BLaER1 treated with 17β-estradiol and CSF1 and Interleukin-3, amounts not matched to agents 10 nM and 100 nM (cell line): Measurements from ENCODE around the gene BIRC2.
A peak's percentile ranks its signal among the peaks of the same experiment; 100 is the strongest.

Experiments
- H3K27ac ChIP-seq, 11 experiments: shearing (Covaris generic); formaldehyde crosslinking; 2 replicates each; pipeline ENCODE4 v1.8.1; 2022
- H3K27me3 ChIP-seq, 11 experiments: shearing (Covaris generic); formaldehyde crosslinking; 2 replicates each; pipeline ENCODE4 v1.8.1; 2022
- H3K36me3 ChIP-seq, 11 experiments: shearing (Covaris generic); formaldehyde crosslinking; 2 replicates each; pipeline ENCODE4 v1.8.1; 2022
- H3K4me1 ChIP-seq, 10 experiments: shearing (Covaris generic); formaldehyde crosslinking; 2 replicates each; pipeline ENCODE4 v1.8.1; 2022
- H3K4me2 ChIP-seq, 11 experiments: shearing (Covaris generic); formaldehyde crosslinking; 2 replicates each; pipeline ENCODE4 v1.8.1; 2022
- H3K4me3 ChIP-seq, 10 experiments: shearing (Covaris generic); formaldehyde crosslinking; 2 replicates each; pipeline ENCODE4 v1.8.1; 2022
- H3K9ac ChIP-seq, 11 experiments: shearing (Covaris generic); formaldehyde crosslinking; 2 replicates each; pipeline ENCODE4 v1.8.1; 2022
- H3K9me3 ChIP-seq, 11 experiments: shearing (Covaris generic); formaldehyde crosslinking; replicated peaks in 1 of 11; 2 replicates each; pipeline ENCODE4 v1.8.1; 2022
- H4K20me1 ChIP-seq, 11 experiments: shearing (Covaris generic); formaldehyde crosslinking; 2 replicates each; pipeline ENCODE4 v1.8.1; 2022
- Cebpa-rat ChIP-seq, 11 experiments: shearing (Covaris generic); IDR thresholded peaks; 2 replicates each; pipeline ENCODE4 v1.8.1; 2022

Gene BIRC2

DNA sequence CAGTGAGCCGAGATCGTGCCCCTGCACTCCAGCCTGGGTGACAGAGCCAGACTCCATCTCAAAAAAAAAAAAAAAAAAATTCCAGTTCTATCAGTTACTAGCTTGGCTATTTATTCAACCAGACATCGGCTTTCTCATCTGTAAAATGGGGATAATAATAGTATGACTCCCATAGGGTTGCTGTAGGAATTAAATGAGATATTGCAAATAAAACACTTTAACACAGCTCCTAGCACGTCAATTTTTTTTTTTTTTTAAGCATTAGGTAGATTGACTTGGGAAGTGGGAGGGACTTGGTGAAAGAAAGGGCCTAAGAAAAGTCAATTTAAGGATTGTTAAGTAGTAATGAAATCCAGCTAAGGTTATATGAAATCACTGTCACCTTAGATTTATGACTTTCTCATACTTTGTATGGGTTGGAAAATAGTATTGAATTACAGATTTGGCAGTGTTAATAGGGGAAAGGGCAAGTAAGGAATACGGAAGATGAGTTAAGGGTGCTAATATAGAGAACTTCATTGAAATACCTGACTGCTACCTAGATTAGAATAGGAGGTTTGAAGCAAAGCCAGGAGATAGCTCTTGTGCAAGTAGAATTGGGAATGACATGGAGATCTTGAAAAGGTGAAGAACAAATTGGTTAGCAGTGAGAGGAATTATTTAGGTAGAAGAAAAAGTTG, 28.8 kb downstream of the BIRC2 start:
- H3K9ac ChIP-seq, result no peak overlapping the region
- no peak overlapping the region for H3K4me2 ChIP-seq
- H3K27me3 ChIP-seq, result no peaks in the 10 kb centered on the region
- no peak overlapping the region for H3K4me3 ChIP-seq
- TF ChIP-seq Cebpa-rat (IDR thresholded peaks at IDR 0.05), result no peak
- H3K27ac ChIP-seq, result no peak overlapping the region
- H3K9me3 ChIP-seq, result no peaks in the 10 kb centered on the region; a peak in 1 of 22 replicates
- no peaks in the 10 kb centered on the region for H3K4me1 ChIP-seq
- peaks cover 0 to 33% (median 0%) of the 10 kb centered on the region in 11 experiments; a peak in 5 of 22 replicates for H4K20me1 ChIP-seq
- H3K36me3 ChIP-seq, result peaks cover 40 to 63% (median 58%) of the 10 kb centered on the region in 11 experiments

DNA sequence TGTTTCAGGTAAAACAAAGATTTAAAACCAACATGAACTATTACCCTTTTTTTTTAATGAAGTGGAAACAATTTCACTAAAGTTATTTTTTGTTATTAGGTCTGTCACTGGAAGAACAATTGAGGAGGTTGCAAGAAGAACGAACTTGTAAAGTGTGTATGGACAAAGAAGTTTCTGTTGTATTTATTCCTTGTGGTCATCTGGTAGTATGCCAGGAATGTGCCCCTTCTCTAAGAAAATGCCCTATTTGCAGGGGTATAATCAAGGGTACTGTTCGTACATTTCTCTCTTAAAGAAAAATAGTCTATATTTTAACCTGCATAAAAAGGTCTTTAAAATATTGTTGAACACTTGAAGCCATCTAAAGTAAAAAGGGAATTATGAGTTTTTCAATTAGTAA, 30.9 kb downstream of the BIRC2 start:
- no peak for TF ChIP-seq Cebpa-rat (IDR thresholded peaks at IDR 0.05)
- Histone ChIP-seq H3K4me3 (no peak overlapping the region), H3K9ac (no peak overlapping the region), H3K9me3 (no peaks in the 10 kb centered on the region; a peak in 1 of 22 replicates), H3K27ac (no peak overlapping the region), H4K20me1 (peaks cover 0 to 33% (median 0%) of the 10 kb centered on the region in 11 experiments; a peak in 5 of 22 replicates), H3K36me3 (peaks cover 47 to 83% (median 65%) of the 10 kb centered on the region in 11 experiments), H3K4me1 (no peaks in the 10 kb centered on the region), H3K4me2 (no peak overlapping the region), H3K27me3 (no peaks in the 10 kb centered on the region)

DNA sequence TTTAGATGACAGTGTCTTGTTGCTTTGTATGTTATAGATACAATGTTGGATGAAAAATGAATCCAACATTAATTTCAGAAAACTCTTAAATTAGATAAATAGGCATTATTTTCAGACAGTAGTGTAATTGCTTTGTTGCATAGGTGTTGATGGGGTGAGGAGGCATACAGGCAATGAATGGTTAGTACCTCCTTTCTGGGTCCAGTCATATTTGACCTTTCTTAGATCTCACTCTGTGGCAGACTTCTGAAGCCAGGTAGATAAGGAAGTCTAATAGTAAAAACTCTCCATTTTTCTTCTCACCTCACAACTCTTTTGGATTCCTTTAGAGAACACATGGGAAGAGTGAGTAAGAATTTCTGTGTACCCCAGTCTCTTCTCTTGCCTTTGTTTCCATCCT, 31.8 kb downstream of the BIRC2 start:
- Histone ChIP-seq H3K9me3 (no peaks in the 10 kb centered on the region), H3K27me3 (no peaks in the 10 kb centered on the region), H3K36me3 (peaks cover 47 to 91% (median 65%) of the 10 kb centered on the region in 11 experiments), H3K4me1 (no peaks in the 10 kb centered on the region), H3K4me2 (no peak overlapping the region), H3K4me3 (no peak overlapping the region), H4K20me1 (peaks cover 0 to 33% (median 0%) of the 10 kb centered on the region in 11 experiments; a peak in 5 of 22 replicates), H3K9ac (no peak overlapping the region), H3K27ac (no peak overlapping the region)
- TF ChIP-seq Cebpa-rat (IDR thresholded peaks at IDR 0.05), result no peak

DNA sequence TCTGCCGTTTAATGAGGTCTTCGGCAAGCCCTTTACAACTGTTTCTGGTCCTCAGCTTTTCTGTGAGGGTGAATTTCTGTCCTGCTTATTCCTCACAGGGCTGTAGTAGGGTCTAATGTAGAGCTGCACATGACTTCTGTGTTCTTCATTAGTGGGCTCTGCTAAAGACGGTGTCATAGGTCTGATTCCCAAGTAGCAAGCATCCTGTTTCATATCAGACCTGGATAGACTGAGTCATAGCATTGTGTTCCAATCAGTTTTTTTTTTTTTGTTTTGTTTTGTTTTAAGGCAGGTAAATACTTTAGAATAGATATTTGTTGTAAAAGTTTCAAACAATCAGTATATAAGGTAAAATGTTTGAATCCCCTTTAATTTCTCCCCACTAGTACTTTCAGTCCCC, 35.4 kb downstream of the BIRC2 start:
- peaks cover 38 to 93% (median 56%) of the 10 kb centered on the region in 11 experiments for H3K36me3 ChIP-seq

DNA sequence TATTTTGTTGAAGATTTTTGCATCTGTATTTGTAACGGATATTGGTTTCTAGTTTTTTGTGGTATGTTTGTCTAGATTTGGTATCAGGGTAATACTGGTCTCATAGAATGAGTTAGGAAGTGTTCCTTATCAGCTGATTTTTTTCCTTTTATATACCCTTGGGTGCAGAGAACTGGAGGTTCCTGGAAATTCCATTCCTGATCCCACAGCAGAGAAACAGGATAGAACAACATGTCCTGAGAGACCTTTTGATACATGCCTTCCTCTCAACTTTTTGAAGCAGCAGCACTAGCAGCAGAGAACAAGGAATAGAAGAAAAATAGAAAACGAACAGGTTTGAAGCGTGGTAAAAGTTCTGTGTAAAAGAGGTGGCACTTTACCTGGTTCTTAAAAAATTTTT, 36.8 kb downstream of the BIRC2 start:
- H3K36me3 ChIP-seq, result peaks cover 34 to 93% (median 52%) of the 10 kb centered on the region in 11 experiments
- no peak overlapping the region for H3K4me3 ChIP-seq
- peaks cover 0 to 3% (median 0%) of the 10 kb centered on the region in 11 experiments; a peak in 1 of 22 replicates for H4K20me1 ChIP-seq
- no peak overlapping the region for H3K4me2 ChIP-seq
- H3K4me1 ChIP-seq, result peaks cover 4 to 22% (median 17%) of the 10 kb centered on the region in 10 experiments; a peak in 16 of 20 replicates
- H3K9ac ChIP-seq, result no peak overlapping the region
- H3K27me3 ChIP-seq, result no peaks in the 10 kb centered on the region
- TF ChIP-seq Cebpa-rat (IDR thresholded peaks at IDR 0.05), result no peak
- peaks cover 0 to 20% (median 14%) of the 10 kb centered on the region in 11 experiments; a peak in 15 of 22 replicates for H3K9me3 ChIP-seq
- no peak overlapping the region for H3K27ac ChIP-seq

More for the DNA sequence above, 35.4 kb downstream of the BIRC2 start:
- Histone ChIP-seq H3K27me3 (no peaks in the 10 kb centered on the region), H3K4me2 (no peak overlapping the region), H3K4me1 (peaks cover 4 to 22% (median 17%) of the 10 kb centered on the region in 10 experiments; a peak in 16 of 20 replicates), H3K9me3 (peaks cover 0 to 6% (median 4%) of the 10 kb centered on the region in 11 experiments; a peak in 7 of 22 replicates), H4K20me1 (peaks cover 0 to 5% (median 0%) of the 10 kb centered on the region in 11 experiments; a peak in 3 of 22 replicates), H3K27ac (no peak overlapping the region), H3K4me3 (no peak overlapping the region), H3K9ac (no peak overlapping the region)
- no peak for TF ChIP-seq Cebpa-rat (IDR thresholded peaks at IDR 0.05)

DNA sequence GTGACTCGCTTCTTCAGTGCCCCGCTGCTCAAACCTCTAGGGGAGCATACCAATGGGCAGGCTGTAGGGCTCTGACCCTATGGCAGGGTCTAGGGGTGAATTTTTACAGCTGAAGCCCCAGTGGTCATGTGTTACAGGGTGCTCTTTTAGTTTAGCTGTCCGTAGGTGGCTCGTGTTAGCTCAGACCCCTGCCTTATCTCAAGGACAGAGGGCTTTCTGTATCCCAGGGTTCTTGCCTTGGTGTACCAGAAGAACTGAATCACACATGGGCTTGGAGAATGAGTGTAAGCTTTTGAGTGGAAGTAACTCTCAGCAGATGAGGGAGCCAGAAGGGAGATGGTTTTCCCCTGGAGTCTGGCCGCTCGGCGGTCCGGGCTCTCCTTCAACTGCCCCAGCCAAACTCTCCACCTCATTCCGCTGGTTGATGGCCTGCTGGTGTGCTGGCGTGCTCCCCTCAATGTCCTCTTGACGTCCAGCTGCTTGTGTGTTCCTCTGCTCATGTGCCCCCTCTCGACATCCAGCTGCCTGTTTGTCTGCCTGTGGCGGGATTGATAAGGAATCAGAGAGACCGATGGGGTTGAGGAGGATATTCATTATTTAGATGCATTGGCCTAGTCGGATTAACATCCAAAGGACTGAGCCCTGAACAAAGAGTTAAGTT, 37.5 kb downstream of the BIRC2 start:
- no peak overlapping the region for H3K9ac ChIP-seq
- peaks cover 0 to 3% (median 0%) of the 10 kb centered on the region in 11 experiments; a peak in 1 of 22 replicates for H4K20me1 ChIP-seq
- H3K4me1 ChIP-seq, result peaks cover 4 to 22% (median 17%) of the 10 kb centered on the region in 10 experiments; a peak in 16 of 20 replicates
- H3K4me2 ChIP-seq, result no peak overlapping the region
- no peak overlapping the region for H3K4me3 ChIP-seq
- H3K27me3 ChIP-seq, result no peaks in the 10 kb centered on the region
- H3K27ac ChIP-seq, result no peak overlapping the region
- H3K36me3 ChIP-seq, result peaks cover 27 to 93% (median 52%) of the 10 kb centered on the region in 11 experiments
- no peak for TF ChIP-seq Cebpa-rat (IDR thresholded peaks at IDR 0.05)
- H3K9me3 ChIP-seq, result peaks cover 0 to 24% (median 20%) of the 10 kb centered on the region in 11 experiments; a peak in 16 of 22 replicates

DNA sequence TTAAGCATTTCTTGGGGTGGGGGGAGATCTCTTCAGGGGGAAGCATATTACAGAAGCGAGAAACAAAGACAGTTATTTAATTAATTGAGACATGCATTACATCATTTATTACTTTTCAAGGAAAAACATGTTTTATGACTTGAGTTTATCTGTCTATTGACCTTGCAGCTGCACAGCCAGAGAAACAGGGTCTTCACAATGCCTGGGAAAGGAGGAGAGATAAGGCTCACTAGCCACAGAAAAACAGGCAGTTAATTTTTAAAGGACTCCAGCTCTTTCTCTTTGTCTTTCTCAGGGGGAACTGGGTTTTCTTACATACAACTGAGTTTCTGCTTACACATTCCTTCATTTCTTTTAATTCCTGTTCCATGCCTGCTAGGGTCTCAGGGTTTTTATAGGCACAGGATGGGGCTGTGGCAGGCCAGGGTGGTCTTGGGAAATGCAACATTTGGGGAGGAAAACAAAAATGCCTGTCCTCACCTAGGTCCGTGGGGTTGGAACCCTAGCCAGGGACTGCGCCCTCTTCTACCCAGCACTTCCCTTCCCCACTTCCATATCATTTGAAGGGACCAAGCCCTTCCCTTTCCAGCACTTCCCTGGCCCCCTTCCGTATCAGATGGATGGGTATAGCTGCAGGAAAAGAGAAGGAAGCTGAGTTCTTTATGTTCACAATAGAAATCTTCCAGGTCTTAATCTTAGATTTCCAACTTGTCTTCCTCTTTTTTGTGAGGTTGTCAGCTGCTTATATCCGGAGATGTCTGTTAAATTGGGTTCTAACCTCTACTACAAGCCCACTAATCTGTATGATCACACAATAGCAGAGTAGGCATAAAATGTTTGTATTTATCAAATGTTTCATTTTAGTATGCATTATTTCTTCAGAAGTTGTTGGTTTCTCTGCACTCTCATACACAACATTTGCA, 38.3 kb downstream of the BIRC2 start:
- H3K27me3 ChIP-seq, result no peaks in the 10 kb centered on the region
- no peak overlapping the region for H3K9ac ChIP-seq
- H3K36me3 ChIP-seq, result peaks cover 19 to 87% (median 45%) of the 10 kb centered on the region in 11 experiments; a peak in 21 of 22 replicates
- peaks cover 0 to 24% (median 20%) of the 10 kb centered on the region in 11 experiments; a peak in 16 of 22 replicates for H3K9me3 ChIP-seq
- TF ChIP-seq Cebpa-rat (IDR thresholded peaks at IDR 0.05), result no peak
- peaks cover 0 to 3% (median 0%) of the 10 kb centered on the region in 11 experiments; a peak in 1 of 22 replicates for H4K20me1 ChIP-seq
- no peak overlapping the region for H3K4me3 ChIP-seq
- no peak overlapping the region for H3K27ac ChIP-seq
- H3K4me2 ChIP-seq, result peak overlapping the region in 7 of 11 experiments; percentile 5 to 40 (median 16); a peak in 11 of 22 replicates
- H3K4me1 ChIP-seq, result peaks cover 4 to 22% (median 17%) of the 10 kb centered on the region in 10 experiments; a peak in 16 of 20 replicates

DNA sequence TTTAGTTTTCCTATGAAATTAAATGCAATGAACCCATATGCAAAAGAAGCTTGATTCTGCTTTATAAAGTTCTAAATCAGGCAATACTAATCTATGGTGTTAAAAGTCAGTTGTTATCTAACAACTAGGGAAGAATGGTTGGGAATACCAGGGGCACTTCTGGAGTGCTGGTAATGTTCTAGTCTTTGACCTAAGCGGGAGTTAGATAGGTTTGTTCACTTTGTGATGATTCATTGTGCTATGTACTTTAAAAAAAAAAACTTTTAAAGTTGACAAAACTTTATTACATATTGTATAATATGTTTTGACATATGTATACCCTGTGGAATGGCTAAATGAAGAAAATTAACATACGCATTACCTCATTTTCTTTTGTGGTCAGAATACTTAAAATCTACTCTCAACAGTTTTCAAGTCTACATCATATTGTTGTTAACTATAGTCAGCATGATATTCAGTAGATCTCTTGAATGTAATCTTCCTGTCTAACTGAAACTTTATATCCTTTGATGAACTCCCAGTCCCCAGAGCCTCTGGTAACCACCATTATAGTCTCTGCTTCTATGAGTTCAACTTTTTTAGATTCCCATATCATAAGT, 39.2 kb downstream of the BIRC2 start:
- peaks cover 10 to 83% (median 40%) of the 10 kb centered on the region in 11 experiments; a peak in 21 of 22 replicates for H3K36me3 ChIP-seq
- H3K9ac ChIP-seq, result no peak overlapping the region
- H3K4me1 ChIP-seq, result peaks cover 4 to 22% (median 17%) of the 10 kb centered on the region in 10 experiments; a peak in 16 of 20 replicates
- H3K9me3 ChIP-seq, result peaks cover 0 to 24% (median 20%) of the 10 kb centered on the region in 11 experiments; a peak in 16 of 22 replicates
- TF ChIP-seq Cebpa-rat (IDR thresholded peaks at IDR 0.05), result no peak
- H3K4me2 ChIP-seq, result peak overlapping the region in 4 of 11 experiments; percentile 5 to 40 (median 15); a peak in 6 of 22 replicates
- H3K27ac ChIP-seq, result no peak overlapping the region
- no peak overlapping the region for H3K4me3 ChIP-seq
- no peaks in the 10 kb centered on the region for H3K27me3 ChIP-seq
- H4K20me1 ChIP-seq, result peaks cover 0 to 4% (median 0%) of the 10 kb centered on the region in 11 experiments; a peak in 2 of 22 replicates
